Activated CD4-positive, CD25-positive, alpha-beta regulatory T cell treated with anti-CD3 and anti-CD28 coated beads, Interleukin-2, amount 50 U/mL, for 72 hours (primary cell): ENCODE measurements around the gene MEIS2.
"Not testable (repeated sequence)": the region's sequence is repeated elsewhere in the genome, so short reads cannot be mapped to it uniquely, and the experiment has no call there.

Source experiments
- DNase-seq: peaks from one replicate; pipeline ENCODE4 v3.0.0; 2021

The MEIS2 gene

GRCh38 chr15:36999778-37000177 is 100.6 kb downstream of the MEIS2 start:
- no peak for DNase-seq

GRCh38 chr15:36996538-36997181 is 103.7 kb downstream of the MEIS2 start:
- DNase-seq = no peak

GRCh38 chr15:36996121-36996520 is 104.2 kb downstream of the MEIS2 start:
- DNase-seq = no peak

- no peak for DNase-seq
These were observed 105.6 kb downstream of the MEIS2 start for GRCh38 chr15:36994790-36995189.

- DNase-seq = no peak
These were observed 107.9 kb downstream of the MEIS2 start for GRCh38 chr15:36992454-36992853.

- DNase-seq = no peak
These were observed 111.4 kb downstream of the MEIS2 start for GRCh38 chr15:36988947-36989346.

- DNase-seq = no peak
These were observed 117.9 kb downstream of the MEIS2 start for GRCh38 chr15:36982430-36982829.

GRCh38 chr15:36980281-36980680 is 120.1 kb downstream of the MEIS2 start:
- not testable (repeated sequence) for DNase-seq

- no peak for DNase-seq
These were observed 121.7 kb downstream of the MEIS2 start for GRCh38 chr15:36978625-36979024.

GRCh38 chr15:36978126-36978525 is 122.2 kb downstream of the MEIS2 start:
- DNase-seq = no peak

GRCh38 chr15:36977659-36978058 is 122.7 kb downstream of the MEIS2 start:
- DNase-seq = no peak

- DNase-seq = no peak
These were observed 127.6 kb downstream of the MEIS2 start for GRCh38 chr15:36972704-36973103.

- no peak for DNase-seq
These were observed 129.8 kb downstream of the MEIS2 start for GRCh38 chr15:36970522-36970921.

GRCh38 chr15:36967929-36968328 is 132.4 kb downstream of the MEIS2 start:
- no peak for DNase-seq

GRCh38 chr15:36966708-36967107 is 133.6 kb downstream of the MEIS2 start:
- no peak for DNase-seq

- no peak for DNase-seq
These were observed 134.6 kb downstream of the MEIS2 start for GRCh38 chr15:36965570-36966342.

- DNase-seq = no peak
These were observed 135.7 kb downstream of the MEIS2 start for GRCh38 chr15:36964626-36965025.

GRCh38 chr15:36961956-36962355 is 138.4 kb downstream of the MEIS2 start:
- no peak for DNase-seq

- DNase-seq = no peak
These were observed 139.5 kb downstream of the MEIS2 start for GRCh38 chr15:36960947-36961227.

- DNase-seq = no peak
These were observed 140.0 kb downstream of the MEIS2 start for GRCh38 chr15:36960179-36960946.

GRCh38 chr15:36959746-36960145 is 140.6 kb downstream of the MEIS2 start:
- no peak for DNase-seq

- DNase-seq = no peak
These were observed 141.7 kb downstream of the MEIS2 start for GRCh38 chr15:36958606-36959005.

- no peak for DNase-seq
These were observed 145.9 kb downstream of the MEIS2 start for GRCh38 chr15:36954486-36954885.

- no peak for DNase-seq
These were observed 147.0 kb downstream of the MEIS2 start for GRCh38 chr15:36953346-36953745.
